ENCODE measurements around the gene PSD. TPM values are rescaled to one million over a fixed set of nuclear protein-coding genes. Genes with fewer than 3 reads are reported as not detected.

The PSD gene
- total RNA-seq, 1 donor from 2014 or later = under 0.01 TPM

- FAIRE-seq = no peak
- DNase-seq (ENCODE audit: low read depth) = no peak
- H3K4me3 ChIP-seq (ENCODE audit: low read depth, low read length) = no peak overlapping the region
- no peaks in the 10 kb centered on the region for H3K27me3 ChIP-seq (ENCODE audit: control insufficient read depth, insufficient read depth, low read length)
- peaks cover 9% of the 10 kb centered on the region for H3K36me3 ChIP-seq (ENCODE audit: control insufficient read depth, insufficient read depth, low read length)
- TF ChIP-seq CTCF (IDR thresholded peaks at IDR 0.05; ENCODE audit: insufficient read depth, low read length, severe bottlenecking) = no peak
These were observed 6.9 kb upstream of the PSD start for GRCh38 chr10:102425444-102425843.

DNA sequence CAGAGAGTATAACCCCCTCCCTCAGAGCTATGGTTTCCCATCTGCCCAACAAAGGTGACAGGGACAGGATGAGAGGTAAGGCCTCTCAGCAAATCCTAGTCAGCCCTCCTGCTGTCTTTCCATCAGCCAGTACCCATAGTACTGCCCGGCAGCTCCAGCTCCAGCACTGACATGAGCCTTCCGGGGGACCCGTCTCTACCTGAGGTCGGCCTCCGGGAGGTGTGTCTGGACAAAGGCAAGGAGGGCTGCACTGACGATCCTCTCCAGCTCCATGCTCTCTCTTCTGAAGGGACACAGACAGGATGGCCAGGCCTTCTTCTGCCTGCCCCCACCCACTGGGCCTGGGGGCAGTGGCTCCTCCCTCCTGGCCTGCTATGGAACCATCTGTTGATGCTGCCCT is 6.3 kb upstream of the PSD start:
- no peak for FAIRE-seq
- H3K4me3 ChIP-seq (ENCODE audit: low read depth, low read length) = no peak overlapping the region
- TF ChIP-seq CTCF (IDR thresholded peaks at IDR 0.05; ENCODE audit: insufficient read depth, low read length, severe bottlenecking) = no peak
- peaks cover 9% of the 10 kb centered on the region for H3K36me3 ChIP-seq (ENCODE audit: control insufficient read depth, insufficient read depth, low read length)
- DNase-seq (ENCODE audit: low read depth) = no peak
- H3K27me3 ChIP-seq (ENCODE audit: control insufficient read depth, insufficient read depth, low read length) = no peaks in the 10 kb centered on the region

DNA sequence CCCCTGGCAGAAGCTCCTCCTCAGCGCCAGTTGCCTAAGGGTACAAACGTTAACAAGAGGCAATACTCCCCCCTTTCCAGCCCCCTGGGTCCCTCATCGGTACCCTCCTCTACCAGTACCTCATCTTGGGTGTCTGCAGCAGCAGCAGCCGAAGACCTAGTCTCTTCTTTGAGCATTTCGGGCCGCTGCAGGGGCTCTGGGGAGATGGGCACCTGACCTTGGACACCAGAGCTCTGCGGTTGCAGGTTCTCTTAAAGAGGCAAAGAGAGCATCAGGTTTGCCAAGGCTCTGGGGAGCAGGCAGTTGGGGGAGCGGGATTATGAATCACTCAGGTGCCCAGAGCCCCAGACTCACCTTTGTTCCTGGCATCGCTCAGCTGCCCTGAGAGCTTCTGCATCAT is 5.6 kb upstream of the PSD start:
- peaks cover 9% of the 10 kb centered on the region for H3K36me3 ChIP-seq (ENCODE audit: control insufficient read depth, insufficient read depth, low read length)
- H3K4me3 ChIP-seq (ENCODE audit: low read depth, low read length) = no peak overlapping the region
- no peak for TF ChIP-seq CTCF (IDR thresholded peaks at IDR 0.05; ENCODE audit: insufficient read depth, low read length, severe bottlenecking)
- no peak for DNase-seq (ENCODE audit: low read depth)
- H3K27me3 ChIP-seq (ENCODE audit: control insufficient read depth, insufficient read depth, low read length) = no peaks in the 10 kb centered on the region
- FAIRE-seq = no peak

DNA sequence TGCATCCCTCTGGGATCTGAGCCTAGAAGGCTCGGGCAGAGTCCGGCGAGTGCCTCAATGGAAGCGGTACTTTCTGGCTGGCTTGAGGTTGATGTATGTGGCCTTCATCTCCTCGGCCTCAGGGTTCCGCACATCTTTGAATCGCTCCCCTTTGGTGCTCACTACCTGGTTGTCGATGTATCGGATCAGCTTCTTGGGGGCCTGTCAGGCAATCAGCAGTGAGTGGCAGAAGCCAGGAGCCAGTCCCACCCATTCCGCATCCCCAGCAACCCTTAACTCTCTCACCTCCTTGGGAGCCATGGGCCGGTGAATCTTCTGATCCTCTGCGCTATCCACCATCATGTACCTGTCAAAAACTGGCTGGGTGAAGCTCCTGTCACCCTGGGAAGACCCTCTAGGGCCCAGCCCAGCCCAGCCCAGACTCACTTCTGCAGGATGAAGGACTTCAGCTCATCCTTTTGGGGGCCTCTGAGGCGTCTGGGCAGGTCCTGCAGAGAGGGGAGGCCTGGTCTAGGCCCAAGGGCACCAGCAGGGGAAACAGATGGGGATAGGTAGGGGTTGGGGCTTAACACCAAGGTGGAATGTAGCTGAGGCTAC is 4.9 kb upstream of the PSD start:
- no peak for DNase-seq (ENCODE audit: low read depth)
- TF ChIP-seq CTCF (IDR thresholded peaks at IDR 0.05; ENCODE audit: insufficient read depth, low read length, severe bottlenecking) = no peak
- no peak for FAIRE-seq
- Histone ChIP-seq H3K36me3 (ENCODE audit: control insufficient read depth, insufficient read depth, low read length) (peaks cover 9% of the 10 kb centered on the region), H3K4me3 (ENCODE audit: low read depth, low read length) (no peak overlapping the region), H3K27me3 (ENCODE audit: control insufficient read depth, insufficient read depth, low read length) (peaks cover under 1% of the 10 kb centered on the region)

DNA sequence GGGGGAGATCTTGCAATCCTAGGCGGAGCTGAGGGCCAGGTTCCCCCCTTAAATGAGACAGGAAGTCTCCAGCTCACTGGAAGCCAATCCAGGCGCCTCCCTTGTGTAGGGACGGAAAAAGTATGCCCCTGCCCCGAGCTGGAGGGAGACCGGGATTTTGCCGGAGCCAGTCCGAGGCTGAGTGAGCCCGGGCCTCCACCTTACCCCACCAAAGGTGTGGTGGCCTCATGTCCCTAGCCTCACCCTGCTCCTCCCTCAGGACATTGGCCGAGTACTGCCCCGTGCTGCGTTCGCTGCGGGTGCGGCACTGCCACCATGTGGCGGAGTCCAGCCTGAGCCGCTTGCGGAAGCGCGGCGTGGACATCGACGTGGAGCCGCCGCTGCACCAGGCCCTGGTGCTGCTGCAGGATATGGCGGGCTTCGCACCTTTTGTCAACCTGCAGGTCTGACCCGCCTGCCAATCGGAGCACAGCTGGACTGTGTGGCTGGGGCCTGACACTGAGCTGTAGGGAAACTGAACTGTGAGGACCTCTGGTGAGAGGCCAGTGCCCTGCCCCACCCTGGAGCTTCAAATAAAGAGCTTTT is 4.1 kb upstream of the PSD start:
- FAIRE-seq (no peak), DNase-seq (ENCODE audit: low read depth) (peak; percentile 61)

More for the DNA sequence above, 4.1 kb upstream of the PSD start:
- TF ChIP-seq CTCF (IDR thresholded peaks at IDR 0.05; ENCODE audit: insufficient read depth, low read length, severe bottlenecking) = peak; percentile 90
- Histone ChIP-seq H3K27me3 (ENCODE audit: control insufficient read depth, insufficient read depth, low read length) (peaks cover 2% of the 10 kb centered on the region), H3K36me3 (ENCODE audit: control insufficient read depth, insufficient read depth, low read length) (peaks cover 9% of the 10 kb centered on the region), H3K4me3 (ENCODE audit: low read depth, low read length) (peak overlapping the region; percentile 89)
